ENCODE results near the gene RAB39A.

Gene RAB39A

DNA sequence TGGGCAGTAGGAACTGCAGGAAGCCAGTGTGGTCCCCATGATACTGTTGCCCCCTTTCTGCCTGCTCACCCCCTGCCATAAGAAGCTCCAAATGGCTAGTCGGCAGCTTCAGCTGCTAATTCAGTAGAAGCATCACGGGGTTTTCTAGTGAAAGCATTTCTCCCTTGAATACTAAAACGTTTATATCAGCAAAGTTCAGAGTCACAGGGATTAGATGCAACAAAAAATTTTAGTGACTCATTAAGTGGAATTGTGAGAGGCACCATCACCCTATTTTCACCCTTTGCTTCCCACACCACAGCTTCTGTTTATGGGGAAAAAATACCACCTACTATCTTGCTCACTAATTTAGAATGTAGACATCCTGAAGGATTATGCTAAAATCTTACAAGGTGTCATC is 25.2 kb downstream of the RAB39A start:
- DNase-seq (ENCODE audit: extremely low read depth, insufficient read length), result no peak
- TF ChIP-seq, protein P1, sequence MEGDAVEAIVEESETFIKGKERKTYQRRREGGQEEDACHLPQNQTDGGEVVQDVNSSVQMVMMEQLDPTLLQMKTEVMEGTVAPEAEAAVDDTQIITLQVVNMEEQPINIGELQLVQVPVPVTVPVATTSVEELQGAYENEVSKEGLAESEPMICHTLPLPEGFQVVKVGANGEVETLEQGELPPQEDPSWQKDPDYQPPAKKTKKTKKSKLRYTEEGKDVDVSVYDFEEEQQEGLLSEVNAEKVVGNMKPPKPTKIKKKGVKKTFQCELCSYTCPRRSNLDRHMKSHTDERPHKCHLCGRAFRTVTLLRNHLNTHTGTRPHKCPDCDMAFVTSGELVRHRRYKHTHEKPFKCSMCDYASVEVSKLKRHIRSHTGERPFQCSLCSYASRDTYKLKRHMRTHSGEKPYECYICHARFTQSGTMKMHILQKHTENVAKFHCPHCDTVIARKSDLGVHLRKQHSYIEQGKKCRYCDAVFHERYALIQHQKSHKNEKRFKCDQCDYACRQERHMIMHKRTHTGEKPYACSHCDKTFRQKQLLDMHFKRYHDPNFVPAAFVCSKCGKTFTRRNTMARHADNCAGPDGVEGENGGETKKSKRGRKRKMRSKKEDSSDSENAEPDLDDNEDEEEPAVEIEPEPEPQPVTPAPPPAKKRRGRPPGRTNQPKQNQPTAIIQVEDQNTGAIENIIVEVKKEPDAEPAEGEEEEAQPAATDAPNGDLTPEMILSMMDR (IDR thresholded peaks at IDR 0.05; ENCODE audit: insufficient read depth, low read length, poor library complexity, severe bottlenecking), result no peak
- Histone ChIP-seq H3K36me3 (ENCODE audit: control insufficient read depth, insufficient read depth, low read length) (no peaks in the 10 kb centered on the region), H3K4me3 (replicated peaks; ENCODE audit: low read depth, low read length) (no peak overlapping the region), H3K27me3 (replicated peaks; ENCODE audit: control insufficient read depth, insufficient read depth, low read length) (no peaks in the 10 kb centered on the region)

DNA sequence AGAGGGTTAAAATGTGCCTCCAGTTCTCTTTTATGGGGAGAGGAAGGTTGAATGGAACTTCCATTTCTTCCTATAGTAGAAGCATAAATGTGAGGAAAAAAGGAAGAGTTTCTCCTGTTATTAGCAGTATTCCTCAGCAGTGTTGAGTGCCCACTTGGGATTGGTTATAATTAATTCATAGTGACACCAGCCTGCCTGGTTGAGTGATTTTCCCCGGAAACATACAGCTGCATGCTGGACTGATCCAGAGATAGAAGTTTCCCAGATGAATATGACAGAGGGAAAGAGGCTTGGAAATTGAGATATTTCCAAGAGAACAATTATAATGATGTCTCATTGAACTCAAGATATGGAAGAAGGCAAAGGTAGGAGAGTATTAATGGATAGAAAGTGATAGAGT is 28.3 kb downstream of the RAB39A start:
- Histone ChIP-seq H3K36me3 (ENCODE audit: control insufficient read depth, insufficient read depth, low read length) (no peaks in the 10 kb centered on the region; the same call in 1 of the 2 replicates), H3K4me3 (replicated peaks; ENCODE audit: low read depth, low read length) (no peak overlapping the region), H3K27me3 (replicated peaks; ENCODE audit: control insufficient read depth, insufficient read depth, low read length) (no peaks in the 10 kb centered on the region)
- TF ChIP-seq, protein P1 (IDR thresholded peaks at IDR 0.05; ENCODE audit: insufficient read depth, low read length, poor library complexity, severe bottlenecking), result no peak
- no peak for DNase-seq (ENCODE audit: extremely low read depth, insufficient read length)

DNA sequence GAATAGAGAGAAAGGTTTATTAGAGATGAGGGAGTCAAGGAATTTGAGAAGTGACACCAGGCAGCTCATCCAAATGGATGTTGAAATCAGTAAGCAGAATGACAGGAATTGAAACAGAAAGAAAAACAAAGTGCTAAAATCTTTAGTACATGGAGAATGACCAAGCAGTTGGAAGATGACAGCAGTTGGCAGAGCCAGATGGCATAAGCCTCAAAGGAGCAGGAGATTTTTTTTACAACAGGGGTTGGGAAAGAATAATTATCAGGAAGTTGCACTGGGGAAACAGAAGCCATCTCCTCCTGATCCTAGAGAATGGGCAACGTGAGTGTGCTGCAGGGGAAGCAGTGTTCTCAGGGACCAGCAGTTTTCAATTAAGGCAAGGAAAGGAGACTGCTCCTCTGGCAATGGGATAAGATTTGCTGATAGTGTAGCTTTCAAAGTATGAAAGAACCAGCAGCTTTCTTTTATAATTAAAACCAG is 28.9 kb downstream of the RAB39A start:
- H3K4me3 ChIP-seq (replicated peaks; ENCODE audit: low read depth, low read length), result no peak overlapping the region
- DNase-seq (ENCODE audit: extremely low read depth, insufficient read length), result no peak
- TF ChIP-seq, protein P1 (IDR thresholded peaks at IDR 0.05; ENCODE audit: insufficient read depth, low read length, poor library complexity, severe bottlenecking), result no peak
- no peaks in the 10 kb centered on the region for H3K27me3 ChIP-seq (replicated peaks; ENCODE audit: control insufficient read depth, insufficient read depth, low read length)
- no peaks in the 10 kb centered on the region; the same call in 1 of the 2 replicates for H3K36me3 ChIP-seq (ENCODE audit: control insufficient read depth, insufficient read depth, low read length)

DNA sequence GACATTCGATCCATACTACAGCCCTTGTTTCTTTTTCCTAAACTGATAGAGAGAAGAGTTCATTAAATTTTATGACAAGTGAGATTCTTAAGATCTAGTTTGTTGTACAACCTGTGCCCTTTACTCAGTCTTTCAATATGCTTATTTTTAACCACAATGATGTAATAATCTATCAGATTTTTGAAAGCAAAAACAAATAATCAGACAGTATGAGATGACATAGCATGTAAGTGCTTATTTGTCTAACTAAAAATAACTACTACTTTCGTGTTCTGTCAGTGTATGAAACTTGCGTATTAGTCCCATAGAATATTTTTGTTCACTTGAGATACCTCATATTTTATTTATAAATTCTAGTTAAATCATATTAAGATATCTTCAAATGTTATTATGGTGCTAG is 33.2 kb downstream of the RAB39A start:
- no peak for DNase-seq (ENCODE audit: extremely low read depth, insufficient read length)
- no peaks in the 10 kb centered on the region; the same call in 1 of the 2 replicates for H3K36me3 ChIP-seq (ENCODE audit: control insufficient read depth, insufficient read depth, low read length)
- TF ChIP-seq, protein P1 (IDR thresholded peaks at IDR 0.05; ENCODE audit: insufficient read depth, low read length, poor library complexity, severe bottlenecking), result no peak
- no peak overlapping the region for H3K4me3 ChIP-seq (replicated peaks; ENCODE audit: low read depth, low read length)
- H3K27me3 ChIP-seq (replicated peaks; ENCODE audit: control insufficient read depth, insufficient read depth, low read length), result no peaks in the 10 kb centered on the region

DNA sequence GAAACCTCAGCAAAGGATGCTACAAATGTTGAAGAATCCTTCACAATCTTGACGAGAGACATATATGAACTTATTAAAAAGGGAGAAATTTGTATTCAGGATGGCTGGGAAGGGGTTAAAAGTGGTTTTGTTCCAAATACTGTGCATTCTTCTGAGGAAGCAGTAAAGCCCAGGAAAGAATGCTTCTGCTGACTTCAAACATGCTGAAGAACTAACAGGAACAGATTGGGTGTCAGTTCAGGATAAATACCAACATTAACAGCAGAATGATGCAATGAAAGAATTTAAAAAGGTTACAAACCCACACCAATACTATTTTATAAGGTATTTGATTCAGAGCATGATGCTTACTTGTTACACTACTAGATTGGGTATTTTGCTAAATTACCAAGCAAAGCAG is 33.9 kb downstream of the RAB39A start:
- TF ChIP-seq, protein P1 (IDR thresholded peaks at IDR 0.05; ENCODE audit: insufficient read depth, low read length, poor library complexity, severe bottlenecking), result no peak
- H3K4me3 ChIP-seq (replicated peaks; ENCODE audit: low read depth, low read length), result no peak overlapping the region
- no peak for DNase-seq (ENCODE audit: extremely low read depth, insufficient read length)
- H3K36me3 ChIP-seq (ENCODE audit: control insufficient read depth, insufficient read depth, low read length), result no peaks in the 10 kb centered on the region; the same call in 1 of the 2 replicates
- H3K27me3 ChIP-seq (replicated peaks; ENCODE audit: control insufficient read depth, insufficient read depth, low read length), result no peaks in the 10 kb centered on the region

GRCh38 chr11:107963091-107963490 is 34.8 kb downstream of the RAB39A start:
- Histone ChIP-seq H3K36me3 (ENCODE audit: control insufficient read depth, insufficient read depth, low read length) (no peaks in the 10 kb centered on the region; the same call in 1 of the 2 replicates), H3K4me3 (replicated peaks; ENCODE audit: low read depth, low read length) (no peak overlapping the region), H3K27me3 (replicated peaks; ENCODE audit: control insufficient read depth, insufficient read depth, low read length) (no peaks in the 10 kb centered on the region)
- DNase-seq (ENCODE audit: extremely low read depth, insufficient read length), result no peak
- TF ChIP-seq, protein P1 (IDR thresholded peaks at IDR 0.05; ENCODE audit: insufficient read depth, low read length, poor library complexity, severe bottlenecking), result no peak

All from GM06990 (cell line).